HCT116 (cell line): Measurements from ENCODE around the gene PACS2.

Source experiments
- ATF3 ChIP-seq: IDR thresholded peaks from 2 replicates; pipeline ENCODE4 v1.6.1; 2012
- CEBPB ChIP-seq: IDR thresholded peaks from 2 replicates; pipeline ENCODE4 v1.6.1; 2012; ENCODE audit warnings: low read depth
- EZH2 ChIP-seq: fragments of 200-600 bp; sonication (generic); IDR thresholded peaks from 2 replicates; pipeline ENCODE4 v1.6.1; 2017; ENCODE audit warnings: antibody characterized with exemption, mixed run types
- POLR2AphosphoS5 ChIP-seq: IDR thresholded peaks from 2 replicates; pipeline ENCODE4 v1.6.1; 2011; ENCODE audit warnings: mild to moderate bottlenecking, low read depth, low read length, moderate library complexity
- REST ChIP-seq: IDR thresholded peaks from 2 replicates; pipeline ENCODE4 v1.6.1; 2012; ENCODE audit warnings: low read depth
- TCF7L2 ChIP-seq: IDR thresholded peaks from 2 replicates; pipeline ENCODE4 v1.7.0; 2011; ENCODE audit warnings: borderline replicate concordance, inconsistent platforms; ENCODE audit not compliant: insufficient read depth, insufficient read length; ENCODE audit errors: extremely low read depth
- YY1 ChIP-seq: IDR thresholded peaks from 2 replicates; pipeline ENCODE4 v1.6.1; 2011; ENCODE audit warnings: low read length, low read depth, moderate library complexity, mild to moderate bottlenecking; ENCODE audit not compliant: insufficient replicate concordance; ENCODE audit errors: extremely low read depth
- ZFX ChIP-seq: fragments of 450-650 bp; IDR thresholded peaks from 2 replicates; pipeline ENCODE4 v1.6.1; 2017
- TF ChIP-seq, protein P1 (sequence below), 3 experiments: fragments of 200-600 bp in 1 of 3; sonication (generic) in 1 of 3; IDR thresholded peaks in 2 of 3; conservative IDR thresholded peaks in 1 of 3; 2 replicates each; pipeline ENCODE4 v1.5.1; 2012 to 2017; ENCODE audit warnings: low read depth in 2 of 3, low read length in 2 of 3, antibody characterized with exemption in 1 of 3, borderline replicate concordance in 1 of 3, control low read depth in 1 of 3, mild to moderate bottlenecking in 1 of 3, mixed read lengths in 1 of 3, mixed run types in 1 of 3, moderate library complexity in 1 of 3; ENCODE audit not compliant: insufficient read depth in 1 of 3

DNA sequence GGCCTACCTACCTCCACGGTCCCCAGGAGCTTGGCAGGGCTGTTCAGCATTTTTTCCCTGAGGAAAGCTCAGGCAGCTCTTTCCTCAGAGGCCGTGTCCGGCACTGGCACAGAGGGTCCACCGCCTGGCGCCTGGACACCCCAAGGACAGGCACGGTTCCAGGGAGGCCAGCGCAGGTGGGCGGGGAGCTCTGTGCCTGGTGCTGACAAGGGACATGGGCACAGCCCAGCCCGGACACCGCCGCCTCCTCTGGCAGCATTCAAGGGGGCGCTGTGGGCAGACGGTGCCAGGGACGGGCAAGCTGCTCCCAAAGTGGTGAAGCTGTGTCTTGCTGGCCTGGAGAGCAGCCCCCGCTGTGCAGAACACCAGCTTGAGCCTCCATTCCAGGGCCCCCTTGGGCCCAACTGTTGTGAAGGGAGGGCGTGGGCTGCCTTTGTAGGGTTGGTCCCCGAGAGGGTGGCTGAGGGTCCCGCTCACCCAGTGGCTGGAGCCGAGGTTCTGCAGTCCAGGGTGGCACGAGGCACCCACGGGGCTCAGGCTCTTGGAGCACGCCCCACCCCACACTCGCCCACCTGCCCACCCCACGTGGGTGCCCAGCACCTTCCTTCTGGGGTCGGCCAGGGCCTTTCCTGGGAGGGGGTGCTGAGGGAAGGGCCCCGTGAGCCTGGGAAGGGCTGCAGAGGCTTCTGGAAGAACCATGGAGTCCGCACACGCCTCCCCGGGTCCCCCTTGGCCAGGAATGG, 54.5 kb downstream of the PACS2 start:
- TF ChIP-seq EZH2 (no peak), ATF3 (no peak), YY1 (no peak), TCF7L2 (no peak), ZFX (no peak), CEBPB (no peak), REST (no peak), POLR2AphosphoS5 (no peak)
- TF ChIP-seq, protein P1, sequence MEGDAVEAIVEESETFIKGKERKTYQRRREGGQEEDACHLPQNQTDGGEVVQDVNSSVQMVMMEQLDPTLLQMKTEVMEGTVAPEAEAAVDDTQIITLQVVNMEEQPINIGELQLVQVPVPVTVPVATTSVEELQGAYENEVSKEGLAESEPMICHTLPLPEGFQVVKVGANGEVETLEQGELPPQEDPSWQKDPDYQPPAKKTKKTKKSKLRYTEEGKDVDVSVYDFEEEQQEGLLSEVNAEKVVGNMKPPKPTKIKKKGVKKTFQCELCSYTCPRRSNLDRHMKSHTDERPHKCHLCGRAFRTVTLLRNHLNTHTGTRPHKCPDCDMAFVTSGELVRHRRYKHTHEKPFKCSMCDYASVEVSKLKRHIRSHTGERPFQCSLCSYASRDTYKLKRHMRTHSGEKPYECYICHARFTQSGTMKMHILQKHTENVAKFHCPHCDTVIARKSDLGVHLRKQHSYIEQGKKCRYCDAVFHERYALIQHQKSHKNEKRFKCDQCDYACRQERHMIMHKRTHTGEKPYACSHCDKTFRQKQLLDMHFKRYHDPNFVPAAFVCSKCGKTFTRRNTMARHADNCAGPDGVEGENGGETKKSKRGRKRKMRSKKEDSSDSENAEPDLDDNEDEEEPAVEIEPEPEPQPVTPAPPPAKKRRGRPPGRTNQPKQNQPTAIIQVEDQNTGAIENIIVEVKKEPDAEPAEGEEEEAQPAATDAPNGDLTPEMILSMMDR (IDR thresholded peaks at IDR 0.05 in 2 of 3, conservative IDR thresholded peaks at IDR 0.05 in 1 of 3; ENCODE audit: borderline replicate concordance in 1 of 3, insufficient read depth in 1 of 3, low read depth in 2 of 3, low read length in 2 of 3) = no peak
